CD8-positive, alpha-beta memory T cell (primary cell): ENCODE data around the gene CHST11. TPM values are rescaled to one million over a fixed set of nuclear protein-coding genes. Genes with fewer than 3 reads are reported as not detected.

Source experiments
- CTCF ChIA-PET: fragments of 350-600 bp; sonication (Branson Sonifier 250); formaldehyde crosslinking; loops from one replicate; lab custom pipeline; 2021; ENCODE audit warnings: antibody characterized with exemption; lab: Charles Lee
- POLR2A ChIA-PET: fragments of 350-600 bp; sonication (Branson Sonifier 250); formaldehyde crosslinking; loops from one replicate; lab custom pipeline; 2021; ENCODE audit warnings: antibody characterized with exemption; lab: Charles Lee
- DNase-seq, 5 donors: peaks; one replicate each; pipeline versions ENCODE4 v3.0.0 to v3.0.0-alpha.2; 2020 to 2022; ENCODE audit warnings: mixed read lengths in 1 of 5
- H3K27ac ChIP-seq: one replicate; pipeline ENCODE4 v1.7.0; 2013; ENCODE audit warnings: low read depth, mild to moderate bottlenecking, low read length, moderate library complexity
- H3K27me3 ChIP-seq: 2 replicates; pipeline ENCODE4 v1.7.0; 2013; ENCODE audit warnings: low read length, mild to moderate bottlenecking; ENCODE audit not compliant: insufficient read depth, poor library complexity, severe bottlenecking
- H3K36me3 ChIP-seq: 2 replicates; pipeline ENCODE4 v1.7.0; 2013; ENCODE audit warnings: mild to moderate bottlenecking, low read length, moderate library complexity; ENCODE audit not compliant: insufficient read depth
- H3K4me1 ChIP-seq: 2 replicates; pipeline ENCODE4 v1.7.0; 2013; ENCODE audit warnings: mild to moderate bottlenecking, low read length, moderate library complexity; ENCODE audit not compliant: insufficient read depth
- H3K4me3 ChIP-seq: 2 replicates; pipeline ENCODE4 v1.7.0; 2013; ENCODE audit warnings: mild to moderate bottlenecking, low read length
- H3K9me3 ChIP-seq: 2 replicates; pipeline ENCODE4 v1.7.0; 2013; ENCODE audit warnings: mild to moderate bottlenecking, low read length
- H3K27ac Mint-ChIP-seq, 8 donors: one replicate each; pipeline ENCODE4 v1.8.0; 2020 to 2021; ENCODE audit warnings: mixed read lengths in 8 of 8, mild to moderate bottlenecking in 6 of 8, inconsistent platforms in 3 of 8, moderate library complexity in 3 of 8
- H3K27me3 Mint-ChIP-seq, 2 donors: one replicate each; pipeline ENCODE4 v1.8.0; 2020 to 2021; ENCODE audit warnings: mixed read lengths in 2 of 2, mild to moderate bottlenecking in 1 of 2, moderate library complexity in 1 of 2
- H3K36me3 Mint-ChIP-seq, 3 donors: one replicate each; pipeline ENCODE4 v1.8.0; 2020 to 2021; ENCODE audit warnings: mixed read lengths in 3 of 3, inconsistent platforms in 1 of 3, mild to moderate bottlenecking in 1 of 3
- H3K4me1 Mint-ChIP-seq, 3 donors: one replicate each; pipeline ENCODE4 v1.8.0; 2020 to 2021; ENCODE audit warnings: mixed read lengths in 3 of 3, inconsistent platforms in 1 of 3, mild to moderate bottlenecking in 1 of 3
- H3K4me3 Mint-ChIP-seq, 7 donors: one replicate each; pipeline ENCODE4 v1.8.0; 2020 to 2021; ENCODE audit warnings: mixed read lengths in 7 of 7, mild to moderate bottlenecking in 6 of 7, moderate library complexity in 4 of 7, inconsistent platforms in 2 of 7
- H3K9me3 Mint-ChIP-seq, 5 donors: one replicate each; pipeline ENCODE4 v1.8.0; 2020 to 2022; ENCODE audit warnings: mixed read lengths in 5 of 5, mild to moderate bottlenecking in 3 of 5, moderate library complexity in 2 of 5, inconsistent platforms in 1 of 5
- polyA plus RNA-seq: library from polyadenylated mRNA; unstranded; fragments of 300-500 nt; fragmentation: Illumina TruSeq; gene quantifications from one replicate; pipeline ENCODE4 v1.2.3, GENCODE V29; 2021
- total RNA-seq, 2 experiments: library from RNA; stranded (reverse); gene quantifications; one replicate each; pipeline ENCODE4 v1.2.3, GENCODE V29; 2021

The CHST11 gene
- total and polyA plus RNA-seq, 3 experiments from 2014 or later: 47.8 to 76.8 (median 51.5) TPM

DNA sequence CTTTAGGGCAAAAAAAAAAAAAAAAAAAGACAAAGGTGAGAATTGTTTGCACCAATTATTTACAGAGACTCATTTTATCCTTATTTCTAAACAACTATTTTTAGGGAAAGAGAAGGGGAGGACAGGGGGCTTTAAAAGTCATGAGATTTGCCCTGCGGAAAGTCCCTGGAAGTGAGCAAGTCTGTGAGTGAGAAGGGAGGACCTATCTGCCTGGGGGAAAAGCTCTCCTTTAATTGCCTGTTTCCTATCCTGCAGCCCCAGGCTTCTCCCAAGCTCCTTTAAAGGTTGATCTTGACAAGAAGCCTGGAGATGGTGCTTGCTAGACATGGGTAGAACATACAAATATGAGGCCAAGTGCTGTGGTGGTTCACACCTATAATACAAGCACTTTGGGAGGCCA, 8.3 kb upstream of the CHST11 start:
- Histone ChIP-seq H3K4me3 (no peak overlapping the region), H3K27me3 (no peaks in the 10 kb centered on the region), H3K36me3 (no peaks in the 10 kb centered on the region), H3K27ac (no peak overlapping the region), H3K4me1 (no peaks in the 10 kb centered on the region), H3K9me3 (no peaks in the 10 kb centered on the region)
- Mint-ChIP-seq H3K4me3 (no peak overlapping the region), H3K27me3 (peaks cover 0 to under 1% of the 10 kb centered on the region in 2 donors), H3K36me3 (no peaks in the 10 kb centered on the region), H3K9me3 (peaks cover 0 to 2% (median 0%) of the 10 kb centered on the region in 5 donors), H3K4me1 (no peaks in the 10 kb centered on the region), H3K27ac (no peak overlapping the region)
- ChIA-PET CTCF (interaction anchor here (1.3 to 1.5 kb wide), 2 partner anchors 9 to 11 kb away, joined by 3 to 4 read pairs; no protein-coding TSS in a partner anchor), POLR2A (no interaction called here)
- no peak for DNase-seq

DNA sequence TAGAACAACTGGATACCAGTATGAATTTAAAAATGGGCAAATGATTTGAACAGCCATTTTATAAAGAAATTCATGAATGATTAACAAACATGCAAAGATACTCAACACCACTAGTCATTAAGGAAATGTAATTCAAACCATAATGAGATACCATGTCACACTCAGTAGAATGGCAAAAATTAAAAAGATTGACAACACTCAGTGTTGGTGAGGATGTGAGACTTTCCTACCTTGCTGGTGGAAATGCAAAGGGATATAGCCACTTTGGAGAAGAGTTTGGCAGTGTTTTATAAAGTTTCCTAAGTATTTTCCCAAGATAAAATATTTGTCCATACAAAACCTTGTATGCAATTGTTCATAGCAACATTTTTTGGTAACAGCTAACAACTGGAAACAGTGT, 6.0 kb upstream of the CHST11 start:
- DNase-seq: no peak
- Histone ChIP-seq H3K27ac (no peak overlapping the region), H3K36me3 (no peaks in the 10 kb centered on the region), H3K27me3 (no peaks in the 10 kb centered on the region), H3K4me3 (no peak overlapping the region), H3K4me1 (peaks cover under 1% of the 10 kb centered on the region), H3K9me3 (no peaks in the 10 kb centered on the region)
- Mint-ChIP-seq H3K27ac (no peak overlapping the region), H3K4me1 (peaks cover 8 to 14% (median 11%) of the 10 kb centered on the region in 3 donors), H3K36me3 (no peaks in the 10 kb centered on the region), H3K4me3 (no peak overlapping the region), H3K9me3 (peaks cover 0 to 2% (median 0%) of the 10 kb centered on the region in 5 donors), H3K27me3 (no peaks in the 10 kb centered on the region)
- POLR2A ChIA-PET: no interaction called here
- CTCF ChIA-PET: interaction anchor here (1.3 kb wide), 1 partner anchor 69 kb away, joined by 3 read pairs; no protein-coding TSS in a partner anchor

DNA sequence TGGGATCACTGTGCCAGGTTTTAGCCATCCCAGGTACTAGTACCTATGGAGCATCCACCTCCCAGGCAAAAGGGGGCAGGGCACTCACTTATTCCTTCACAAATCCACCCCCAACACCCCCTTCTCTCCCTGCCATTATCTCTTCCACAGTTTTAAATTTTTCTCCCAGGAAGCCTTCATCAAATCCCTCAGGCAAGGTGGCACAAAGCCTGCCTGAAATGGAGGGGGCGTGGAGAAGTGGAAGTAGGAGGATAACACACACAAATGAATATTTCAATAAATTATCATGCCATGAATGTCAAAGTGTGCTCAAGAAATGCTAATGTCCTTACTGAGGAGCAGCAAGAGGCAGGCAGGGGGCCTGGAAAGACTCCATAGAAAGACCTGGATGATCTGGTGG, 4.7 kb upstream of the CHST11 start:
- no peak overlapping the region for H3K27ac Mint-ChIP-seq
- POLR2A ChIA-PET: no interaction called here
- no peaks in the 10 kb centered on the region for H3K9me3 ChIP-seq
- peaks cover 0 to 3% (median 0%) of the 10 kb centered on the region in 5 donors for H3K9me3 Mint-ChIP-seq
- H3K4me3 Mint-ChIP-seq: peak overlapping the region in 1 of 7 donors; percentile 44
- CTCF ChIA-PET: interaction anchor here (1.3 kb wide), 1 partner anchor 70 kb away, joined by 3 read pairs; no protein-coding TSS in a partner anchor
- H3K27ac ChIP-seq: no peak overlapping the region
- H3K36me3 ChIP-seq: no peaks in the 10 kb centered on the region
- H3K27me3 ChIP-seq: no peaks in the 10 kb centered on the region
- H3K27me3 Mint-ChIP-seq: no peaks in the 10 kb centered on the region
- H3K4me1 ChIP-seq: peaks cover 6% of the 10 kb centered on the region
- peaks cover 0 to 6% (median 0%) of the 10 kb centered on the region in 3 donors for H3K36me3 Mint-ChIP-seq
- H3K4me1 Mint-ChIP-seq: peaks cover 14 to 23% (median 20%) of the 10 kb centered on the region in 3 donors
- H3K4me3 ChIP-seq: no peak overlapping the region
- no peak for DNase-seq

DNA sequence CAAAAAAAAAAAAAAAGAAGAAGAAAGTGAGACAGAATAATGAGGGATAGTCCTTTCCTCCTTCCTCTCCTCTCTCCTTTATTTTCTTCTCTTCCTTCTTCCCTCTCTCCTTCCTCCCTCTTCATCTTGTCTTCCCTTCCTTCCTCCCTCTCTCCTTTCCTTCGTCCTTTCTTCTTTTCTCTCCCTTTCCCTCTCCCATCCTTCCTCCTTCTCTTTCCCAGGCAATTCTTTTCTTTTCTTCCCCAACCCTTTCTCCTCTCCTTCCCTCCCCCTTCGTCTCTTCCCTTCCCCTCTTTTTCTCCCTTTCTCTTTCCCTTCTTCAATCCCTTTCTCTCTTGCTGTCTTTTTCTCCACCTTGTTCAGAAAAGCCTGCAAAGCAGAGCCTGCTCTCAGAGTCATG, 3.6 kb upstream of the CHST11 start:
- H3K27me3 Mint-ChIP-seq: no peaks in the 10 kb centered on the region
- peaks cover 6% of the 10 kb centered on the region for H3K4me1 ChIP-seq
- DNase-seq: no peak
- peaks cover 0 to 11% (median 0%) of the 10 kb centered on the region in 3 donors for H3K36me3 Mint-ChIP-seq
- peaks cover 14 to 23% (median 20%) of the 10 kb centered on the region in 3 donors for H3K4me1 Mint-ChIP-seq
- H3K36me3 ChIP-seq: no peaks in the 10 kb centered on the region
- H3K9me3 Mint-ChIP-seq: peaks cover 0 to 3% (median 0%) of the 10 kb centered on the region in 5 donors
- H3K4me3 Mint-ChIP-seq: peak overlapping the region in 1 of 7 donors; percentile 96
- H3K27ac ChIP-seq: no peak overlapping the region
- no peak overlapping the region for H3K27ac Mint-ChIP-seq
- ChIA-PET POLR2A (no interaction called here), CTCF (interaction anchor here (1.0 kb wide), 1 partner anchor 25 kb away, joined by 3 read pairs; no protein-coding TSS in a partner anchor)
- no peaks in the 10 kb centered on the region for H3K27me3 ChIP-seq
- H3K9me3 ChIP-seq: no peaks in the 10 kb centered on the region
- no peak overlapping the region for H3K4me3 ChIP-seq

DNA sequence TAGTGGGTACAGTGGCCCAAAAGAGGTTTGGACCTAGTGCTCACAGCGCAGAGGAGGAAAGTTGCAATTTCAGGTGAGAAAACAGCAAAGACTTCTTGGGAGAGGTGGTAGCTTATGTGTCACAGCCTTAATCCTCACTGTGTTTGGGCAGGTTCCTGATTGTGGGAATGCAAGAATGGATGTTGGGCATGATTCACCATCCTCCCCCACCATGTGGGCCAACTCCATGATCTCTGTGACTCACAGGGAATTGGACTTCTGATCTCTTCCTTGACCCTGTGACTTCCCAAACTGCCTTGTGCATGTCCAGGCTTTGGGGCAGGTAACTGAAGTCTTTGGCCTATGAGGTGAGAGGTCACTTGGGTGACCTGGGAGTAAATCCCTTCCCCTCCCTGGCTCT, 1.8 kb upstream of the CHST11 start:
- no peak for DNase-seq
- peaks cover 0 to 3% (median 0%) of the 10 kb centered on the region in 5 donors for H3K9me3 Mint-ChIP-seq
- Histone ChIP-seq H3K9me3 (no peaks in the 10 kb centered on the region), H3K4me3 (no peak overlapping the region), H3K27ac (no peak overlapping the region), H3K27me3 (no peaks in the 10 kb centered on the region), H3K36me3 (no peaks in the 10 kb centered on the region), H3K4me1 (peaks cover 12% of the 10 kb centered on the region)
- peak overlapping the region in 5 of 8 donors; percentile 32 to 89 (median 63) for H3K27ac Mint-ChIP-seq
- ChIA-PET POLR2A (no interaction called here), CTCF (no interaction called here)
- H3K36me3 Mint-ChIP-seq: peaks cover 0 to 24% (median 0%) of the 10 kb centered on the region in 3 donors
- H3K4me1 Mint-ChIP-seq: peaks cover 22 to 34% (median 29%) of the 10 kb centered on the region in 3 donors
- peak overlapping the region in 6 of 7 donors; percentile 91 to 100 (median 96) for H3K4me3 Mint-ChIP-seq
- H3K27me3 Mint-ChIP-seq: no peaks in the 10 kb centered on the region

DNA sequence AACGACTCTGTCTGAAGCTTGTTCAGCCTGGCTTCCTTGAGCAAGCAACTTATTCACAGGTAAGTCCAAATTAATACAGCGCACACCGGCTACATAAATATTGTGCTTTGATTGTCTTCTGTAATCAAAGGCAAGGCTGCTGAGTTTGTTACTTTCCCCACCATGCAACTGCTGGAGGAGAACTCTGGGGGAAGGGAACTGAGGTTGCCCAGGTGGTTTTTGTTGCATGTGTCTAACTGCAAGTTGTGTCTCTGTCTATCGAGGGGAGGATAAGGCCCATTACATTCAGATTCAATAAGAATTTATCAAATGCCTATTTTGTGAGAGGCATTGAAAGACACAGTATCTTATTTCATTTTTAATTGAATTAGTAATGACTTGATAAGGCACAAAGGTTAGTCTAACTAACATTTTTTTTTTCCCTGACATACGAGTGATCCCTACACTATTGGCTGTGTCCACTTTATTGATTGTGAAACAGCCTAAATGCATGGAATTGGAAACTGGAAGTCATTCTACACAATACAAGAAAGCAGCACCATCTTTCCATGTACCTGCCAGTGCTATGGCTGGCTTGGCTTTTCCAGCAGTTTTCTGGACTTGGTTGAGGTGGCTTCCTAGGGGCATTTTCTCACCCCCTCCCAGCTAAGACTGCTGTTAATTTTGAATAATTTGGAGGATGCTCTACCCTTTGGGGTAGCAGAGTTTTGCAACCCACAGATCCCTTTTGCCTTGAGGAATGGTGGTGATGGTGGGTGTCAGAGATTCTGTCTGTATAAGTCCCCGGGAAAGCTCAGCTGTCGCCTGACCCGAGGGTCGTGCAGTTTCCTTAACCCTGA, 951 bp upstream of the CHST11 start:
- Mint-ChIP-seq H3K9me3 (peaks cover 0 to 3% (median 0%) of the 10 kb centered on the region in 5 donors), H3K27ac (peak overlapping the region; percentile 56 to 95 (median 88)), H3K27me3 (no peaks in the 10 kb centered on the region), H3K4me3 (peak overlapping the region; percentile 91 to 100 (median 96)), H3K36me3 (peaks cover 0 to 26% (median 0%) of the 10 kb centered on the region in 3 donors), H3K4me1 (peaks cover 29 to 42% (median 37%) of the 10 kb centered on the region in 3 donors)
- POLR2A ChIA-PET: interaction anchor here (0.5 to 1.8 kb wide), 6 partner anchors 16 to 148 kb away, joined by 3 to 10 read pairs (median 4); no protein-coding TSS in a partner anchor
- Histone ChIP-seq H3K27me3 (no peaks in the 10 kb centered on the region), H3K36me3 (no peaks in the 10 kb centered on the region), H3K4me3 (peak overlapping the region; percentile 94), H3K9me3 (no peaks in the 10 kb centered on the region), H3K4me1 (peaks cover 20% of the 10 kb centered on the region), H3K27ac (peak overlapping the region; percentile 83)
- CTCF ChIA-PET: interaction anchor here (0.7 to 2.4 kb wide), 10 partner anchors 11 to 189 kb away, joined by 3 to 9 read pairs (median 5); no protein-coding TSS in a partner anchor
- DNase-seq: no peak

DNA sequence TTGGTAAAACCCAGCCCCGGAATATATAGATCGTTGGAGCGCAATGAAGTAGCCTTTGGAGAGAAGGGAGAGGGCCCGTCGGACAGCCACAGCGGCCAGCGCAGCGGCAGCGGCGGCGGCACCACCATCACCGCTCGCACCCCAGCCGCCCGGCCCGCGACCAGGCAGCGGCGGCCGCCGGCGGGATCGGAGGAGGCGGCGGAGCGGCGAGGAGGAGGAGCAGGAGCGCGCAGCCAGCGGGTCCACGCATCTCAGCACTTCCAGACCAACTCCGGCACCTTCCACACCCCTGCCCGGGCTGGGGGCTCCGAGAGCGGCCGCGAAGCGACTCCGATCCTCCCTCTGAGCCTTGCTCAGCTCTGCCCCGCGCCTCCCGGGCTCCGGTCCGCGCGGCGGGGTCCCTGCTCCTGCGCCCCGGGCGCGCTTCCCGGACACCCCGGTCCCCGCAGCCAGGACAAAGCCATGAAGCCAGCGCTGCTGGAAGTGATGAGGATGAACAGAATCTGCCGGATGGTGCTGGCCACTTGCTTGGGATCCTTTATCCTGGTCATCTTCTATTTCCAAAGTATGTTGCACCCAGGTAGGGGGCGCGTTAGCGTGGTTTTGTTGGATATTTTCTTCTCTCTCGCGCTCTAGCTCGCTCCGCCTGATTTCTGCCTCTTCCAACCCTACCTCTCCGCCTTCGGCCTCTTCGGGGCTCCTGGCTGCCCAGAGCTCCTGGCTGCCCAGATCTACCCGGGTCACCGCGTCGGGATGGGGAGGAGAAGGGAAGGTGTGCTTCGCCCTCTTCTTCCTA, 400 bp downstream of the CHST11 start:
- peaks cover 38 to 53% (median 48%) of the 10 kb centered on the region in 3 donors for H3K4me1 Mint-ChIP-seq
- Histone ChIP-seq H3K4me1 (peaks cover 33% of the 10 kb centered on the region), H3K36me3 (no peaks in the 10 kb centered on the region), H3K27me3 (no peaks in the 10 kb centered on the region), H3K27ac (peak overlapping the region; percentile 83), H3K9me3 (no peaks in the 10 kb centered on the region), H3K4me3 (peak overlapping the region; percentile 94)
- POLR2A ChIA-PET: interaction anchor here (0.7 to 2.4 kb wide), 7 partner anchors 21 to 206 kb away, joined by 3 to 11 read pairs (median 5); no protein-coding TSS in a partner anchor
- DNase-seq: peak in 4 of 5 donors; percentile 31 to 66 (median 56)
- CTCF ChIA-PET: interaction anchor here (0.7 to 3.7 kb wide), 32 partner anchors 8 to 324 kb away, joined by 3 to 23 read pairs (median 4); no protein-coding TSS in a partner anchor
- peaks cover 0 to 2% (median 0%) of the 10 kb centered on the region in 5 donors for H3K9me3 Mint-ChIP-seq
- peak overlapping the region; percentile 86 to 99 (median 96) for H3K27ac Mint-ChIP-seq
- peaks cover 0 to 26% (median 0%) of the 10 kb centered on the region in 3 donors for H3K36me3 Mint-ChIP-seq
- peak overlapping the region; percentile 92 to 100 (median 97) for H3K4me3 Mint-ChIP-seq
- no peaks in the 10 kb centered on the region for H3K27me3 Mint-ChIP-seq
